ENCODE data around the gene SLC4A5.

DNA sequence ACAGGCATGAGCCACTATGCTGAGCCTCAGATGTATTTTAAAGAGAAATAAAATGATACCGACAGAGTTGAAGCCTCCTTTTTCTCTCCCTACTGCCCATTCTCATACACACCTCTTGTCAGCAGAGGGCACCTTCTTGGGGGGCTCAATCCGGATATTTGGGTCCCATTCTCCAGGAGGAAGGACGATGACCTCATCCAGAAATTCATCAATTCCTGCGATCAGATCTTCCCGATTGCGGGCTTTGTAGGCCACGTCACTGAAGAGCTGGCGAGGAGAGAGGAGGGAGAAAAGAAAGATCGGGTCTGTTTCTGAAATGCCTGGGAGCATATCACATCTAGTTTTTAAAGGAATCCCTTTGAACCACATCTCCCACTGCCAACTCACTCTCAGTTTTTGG, 90.4 kb downstream of the SLC4A5 start:
- TF ChIP-seq EZH2 (IDR thresholded peaks at IDR 0.05; ENCODE audit: low read depth, low read length, severe bottlenecking), result no peak
- TF ChIP-seq POLR2A (IDR thresholded peaks at IDR 0.05; ENCODE audit: control extremely low read depth in 1 of 2, low read depth in 2 of 2, low read length in 2 of 2), result no peak
- TF ChIP-seq RBBP5 (IDR thresholded peaks at IDR 0.05; ENCODE audit: borderline replicate concordance, low read depth, low read length), result no peak

All from H1 (cell line).